SK-N-SH (cell line): ENCODE results near the gene NPAT. TPM values are rescaled to one million over a fixed set of nuclear protein-coding genes. Genes with fewer than 3 reads are reported as not detected.

ENCODE experiments used
- CTCF ChIA-PET: fragments of 300-600, 350-600 bp; formaldehyde crosslinking; extraction: SDS; loops from one replicate; lab custom pipeline; 2021; lab: Yijun Ruan, JAX
- POLR2A ChIA-PET: fragments of 350-600 bp; sonication (Branson Sonifier 250); formaldehyde crosslinking; extraction: SDS; loops from one replicate; lab custom pipeline; 2020; ENCODE audit warnings: antibody characterized with exemption, inconsistent platforms; lab: Yijun Ruan, JAX
- DNase-seq: peaks from one replicate; pipeline ENCODE4 v3.0.0; 2012
- H2AFZ ChIP-seq: fragments of 200-600 bp; sonication (generic); 2 replicates; pipeline ENCODE4 v1.8.1; 2016; ENCODE audit warnings: antibody characterized with exemption, mild to moderate bottlenecking, low read depth
- H3F3A ChIP-seq: fragments of 200-600 bp; sonication (generic); replicated peaks from 2 replicates; pipeline ENCODE3; 2016; ENCODE audit warnings: antibody characterized with exemption, mild to moderate bottlenecking; ENCODE audit not compliant: insufficient read depth
- H3K27ac ChIP-seq, 2 experiments: fragments of 200-500 bp in 1 of 2; fragments of 200-600 bp in 1 of 2; sonication (Bioruptor generic) in 1 of 2; sonication (generic), shearing (Covaris generic) in 1 of 2; 2 replicates each; pipeline versions ENCODE4 v1.5.1 to v1.6.1; 2014 to 2016; ENCODE audit warnings: low read depth in 2 of 2, inconsistent platforms in 1 of 2, low read length in 1 of 2, mild to moderate bottlenecking in 1 of 2, mixed read lengths in 1 of 2
- H3K27me3 ChIP-seq: fragments of 200-600 bp; sonication (generic), shearing (Covaris generic); 2 replicates; pipeline ENCODE4 v1.6.1; 2016; ENCODE audit warnings: mixed run types; ENCODE audit not compliant: insufficient read depth
- H3K36me3 ChIP-seq, 2 experiments: fragments of 200-500 bp in 1 of 2; fragments of 200-600 bp in 1 of 2; sonication (Bioruptor generic) in 1 of 2; sonication (generic) in 1 of 2; replicated peaks in 1 of 2; 2 replicates each; pipeline versions ENCODE3 to v1.5.1; 2014 to 2016; ENCODE audit warnings: low read length in 1 of 2, mild to moderate bottlenecking in 1 of 2; ENCODE audit not compliant: insufficient read depth in 2 of 2, control insufficient read depth in 1 of 2
- H3K4me1 ChIP-seq, 2 experiments: fragments of 200-500 bp in 1 of 2; fragments of 200-600 bp in 1 of 2; sonication (Bioruptor generic) in 1 of 2; sonication (generic), shearing (Covaris generic) in 1 of 2; 2 replicates each; pipeline versions ENCODE4 v1.5.1 to v1.6.1; 2014 to 2016; ENCODE audit warnings: low read depth in 1 of 2, low read length in 1 of 2, mixed run types in 1 of 2; ENCODE audit not compliant: insufficient read depth in 2 of 2, control insufficient read depth in 1 of 2
- H3K4me2 ChIP-seq: fragments of 200-600 bp; sonication (generic), shearing (Covaris generic); 2 replicates; pipeline ENCODE4 v1.6.1; 2017; ENCODE audit warnings: mixed run types
- H3K4me3 ChIP-seq, 2 experiments: fragments of 200-500 bp in 1 of 2; fragments of 200-600 bp in 1 of 2; sonication (Bioruptor generic) in 1 of 2; sonication (generic), shearing (Covaris generic) in 1 of 2; 2 replicates each; pipeline versions ENCODE4 v1.5.1 to v1.8.1; 2014 to 2016; ENCODE audit warnings: low read depth in 2 of 2, inconsistent platforms in 1 of 2, low read length in 1 of 2, mild to moderate bottlenecking in 1 of 2, mixed read lengths in 1 of 2, moderate library complexity in 1 of 2
- H3K79me2 ChIP-seq: fragments of 200-600 bp; sonication (generic); 2 replicates; pipeline ENCODE4 v1.8.1; 2017; ENCODE audit warnings: mild to moderate bottlenecking; ENCODE audit not compliant: insufficient read depth
- H3K9ac ChIP-seq: fragments of 200-600 bp; sonication (generic); 2 replicates; pipeline ENCODE4 v1.6.1; 2017; ENCODE audit warnings: mixed run types
- H3K9me2 ChIP-seq: fragments of 200-600 bp; sonication (generic); 2 replicates; pipeline ENCODE4 v1.6.1; 2017; ENCODE audit warnings: mixed run types
- H3K9me3 ChIP-seq: fragments of 200-600 bp; sonication (generic); 2 replicates; pipeline ENCODE4 v1.6.1; 2017; ENCODE audit warnings: mixed run types, mild to moderate bottlenecking, moderate library complexity
- H4K20me1 ChIP-seq: fragments of 200-600 bp; sonication (generic); 2 replicates; pipeline ENCODE4 v1.6.1; 2017; ENCODE audit warnings: mild to moderate bottlenecking, mixed run types; ENCODE audit not compliant: insufficient read depth
- EZH2phosphoT487 ChIP-seq: fragments of 200-600 bp; sonication (generic); IDR thresholded peaks from 2 replicates; pipeline ENCODE4 v1.6.1; 2017; ENCODE audit warnings: low read depth, mixed run types, mild to moderate bottlenecking, antibody characterized with exemption, moderate library complexity, borderline replicate concordance
- FOSL2 ChIP-seq: IDR thresholded peaks from 2 replicates; pipeline ENCODE4 v1.4.0; 2012; ENCODE audit warnings: low read depth, mild to moderate bottlenecking, moderate library complexity, borderline replicate concordance
- JUND ChIP-seq: IDR thresholded peaks from 2 replicates; pipeline ENCODE4 v1.4.0; 2012
- MEF2A ChIP-seq: IDR thresholded peaks from 2 replicates; pipeline ENCODE4 v1.4.0; 2012; ENCODE audit warnings: low read depth, borderline replicate concordance
- MXI1 ChIP-seq: IDR thresholded peaks from 2 replicates; pipeline ENCODE4 v1.6.1; 2012; ENCODE audit warnings: mild to moderate bottlenecking, low read depth, low read length, improper control_type of control experiment
- NFIC ChIP-seq: IDR thresholded peaks from 2 replicates; pipeline ENCODE4 v1.4.0; 2012; ENCODE audit warnings: borderline replicate concordance
- RAD21 ChIP-seq: IDR thresholded peaks from 2 replicates; pipeline ENCODE4 v1.6.1; 2012; ENCODE audit warnings: mild to moderate bottlenecking, low read length
- RFX5 ChIP-seq: IDR thresholded peaks from 2 replicates; pipeline ENCODE4 v1.6.1; 2012; ENCODE audit warnings: mild to moderate bottlenecking, improper control_type of control experiment, low read length
- RXRA ChIP-seq: IDR thresholded peaks from 2 replicates; pipeline ENCODE4 v1.4.0; 2012; ENCODE audit warnings: low read depth, mild to moderate bottlenecking, borderline replicate concordance
- SMC3 ChIP-seq: IDR thresholded peaks from 2 replicates; pipeline ENCODE4 v1.6.1; 2012; ENCODE audit warnings: low read depth, low read length, improper control_type of control experiment
- TCF12 ChIP-seq: IDR thresholded peaks from 2 replicates; pipeline ENCODE4 v1.4.0; 2012
- TEAD4 ChIP-seq: IDR thresholded peaks from 2 replicates; pipeline ENCODE4 v1.4.0; 2012; ENCODE audit warnings: mild to moderate bottlenecking, borderline replicate concordance; ENCODE audit not compliant: insufficient read depth
- WGBS: methylation state at CpG from one replicate; pipeline ENCODE4 v1.1.6; 2017; ENCODE audit warnings: low lambda C conversion rate; 5-methylcytosine and 5-hydroxymethylcytosine counted together
- polyA plus RNA-seq, 3 experiments: library from polyadenylated mRNA; depleted of rRNA; stranded (reverse); fragments of >200 nt; gene quantifications; 2 replicates each; pipeline ENCODE4 v1.2.3, GENCODE V29; 2012
- TF ChIP-seq, protein P1 (sequence below): fragments of 200-600 bp; sonication (generic); IDR thresholded peaks from 2 replicates; pipeline ENCODE4 v1.6.1; 2017; ENCODE audit warnings: antibody characterized with exemption, mild to moderate bottlenecking, moderate library complexity
- TF ChIP-seq, protein P2 (sequence below): fragments of 150-350 bp; IDR thresholded peaks from 2 replicates; pipeline ENCODE4 v1.6.1; 2017; ENCODE audit warnings: antibody characterized with exemption, low read length, low read depth, borderline replicate concordance
- TF ChIP-seq, protein P3 (sequence below): IDR thresholded peaks from 2 replicates; pipeline ENCODE4; 2012
- TF ChIP-seq, protein P4 (sequence below): fragments of 150-350 bp; IDR thresholded peaks from 2 replicates; pipeline ENCODE4 v1.6.1; 2016; ENCODE audit warnings: mild to moderate bottlenecking, low read depth, low read length
- TF ChIP-seq, protein P5 (sequence below): IDR thresholded peaks from 2 replicates; pipeline ENCODE4 v1.4.0; 2012; ENCODE audit warnings: low read depth, borderline replicate concordance

The NPAT gene
- polyA plus RNA-seq, 1 of the 3 experiments (the other 2 are of a cell fraction), result 2.1 TPM

DNA sequence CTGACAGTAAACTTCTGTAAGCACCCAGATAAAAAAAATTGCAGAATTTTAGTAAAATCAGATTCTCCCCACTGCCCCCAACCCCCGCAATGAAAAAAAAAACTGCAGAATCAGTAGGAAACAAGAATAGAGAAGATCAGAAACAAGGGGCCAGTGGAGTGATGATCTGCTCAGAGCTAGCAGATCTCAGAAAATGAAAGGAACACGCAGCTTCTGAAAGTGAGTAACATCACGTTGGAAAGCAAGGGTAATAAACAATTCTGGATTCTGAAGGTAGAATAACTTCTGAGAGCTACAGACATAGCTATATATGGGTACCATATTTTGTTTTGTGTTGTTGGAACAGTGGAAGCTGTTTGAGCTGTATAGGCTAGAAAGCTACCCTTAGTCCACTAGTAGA is 77.8 kb downstream of the NPAT start:
- ChIA-PET POLR2A (no interaction called here), CTCF (interaction anchor here (1.6 kb wide), 1 partner anchor 10 kb away, joined by 5 read pairs; no protein-coding TSS in a partner anchor)
- no peaks in the 10 kb centered on the region for H3K79me2 ChIP-seq
- H3K4me3 ChIP-seq, result no peak overlapping the region
- H3K27me3 ChIP-seq, result no peaks in the 10 kb centered on the region
- no peak overlapping the region for H3K9ac ChIP-seq
- peaks cover 69 to 88% of the 10 kb centered on the region in 2 experiments for H3K36me3 ChIP-seq
- no peak for DNase-seq
- no peak overlapping the region for H2AFZ ChIP-seq
- no peak for TF ChIP-seq TCF12
- TF ChIP-seq, protein P1, sequence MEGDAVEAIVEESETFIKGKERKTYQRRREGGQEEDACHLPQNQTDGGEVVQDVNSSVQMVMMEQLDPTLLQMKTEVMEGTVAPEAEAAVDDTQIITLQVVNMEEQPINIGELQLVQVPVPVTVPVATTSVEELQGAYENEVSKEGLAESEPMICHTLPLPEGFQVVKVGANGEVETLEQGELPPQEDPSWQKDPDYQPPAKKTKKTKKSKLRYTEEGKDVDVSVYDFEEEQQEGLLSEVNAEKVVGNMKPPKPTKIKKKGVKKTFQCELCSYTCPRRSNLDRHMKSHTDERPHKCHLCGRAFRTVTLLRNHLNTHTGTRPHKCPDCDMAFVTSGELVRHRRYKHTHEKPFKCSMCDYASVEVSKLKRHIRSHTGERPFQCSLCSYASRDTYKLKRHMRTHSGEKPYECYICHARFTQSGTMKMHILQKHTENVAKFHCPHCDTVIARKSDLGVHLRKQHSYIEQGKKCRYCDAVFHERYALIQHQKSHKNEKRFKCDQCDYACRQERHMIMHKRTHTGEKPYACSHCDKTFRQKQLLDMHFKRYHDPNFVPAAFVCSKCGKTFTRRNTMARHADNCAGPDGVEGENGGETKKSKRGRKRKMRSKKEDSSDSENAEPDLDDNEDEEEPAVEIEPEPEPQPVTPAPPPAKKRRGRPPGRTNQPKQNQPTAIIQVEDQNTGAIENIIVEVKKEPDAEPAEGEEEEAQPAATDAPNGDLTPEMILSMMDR, result no peak
- peaks cover 4% of the 10 kb centered on the region for H3F3A ChIP-seq
- no peaks in the 10 kb centered on the region for H4K20me1 ChIP-seq
- no peaks in the 10 kb centered on the region for H3K9me3 ChIP-seq
- H3K9me2 ChIP-seq, result no peaks in the 10 kb centered on the region
- H3K4me2 ChIP-seq, result no peak overlapping the region
- WGBS, result 95% methylated on average over 3 of the region's 3 CpGs
- H3K27ac ChIP-seq, result no peak overlapping the region
- H3K4me1 ChIP-seq, result peaks cover 0 to 2% of the 10 kb centered on the region in 2 experiments; a peak in 1 of 4 replicates

DNA sequence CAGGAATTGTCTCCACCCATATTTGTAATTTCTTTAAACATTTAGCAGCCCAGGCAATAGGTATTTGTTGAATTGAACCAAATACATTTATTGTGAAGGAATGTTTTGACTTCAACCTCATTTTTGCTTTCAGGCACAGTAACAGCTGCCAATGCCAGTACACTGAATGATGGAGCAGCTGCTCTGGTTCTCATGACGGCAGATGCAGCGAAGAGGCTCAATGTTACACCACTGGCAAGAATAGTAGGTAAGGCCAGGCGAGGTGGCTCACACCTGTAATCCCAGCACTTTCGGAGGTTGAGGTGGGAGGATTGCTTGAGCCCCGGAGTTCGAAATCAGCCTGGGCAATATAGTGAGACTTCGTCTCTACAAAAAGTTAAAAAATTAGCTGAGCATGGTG is 80.1 kb downstream of the NPAT start:
- Histone ChIP-seq H3K9me3 (no peaks in the 10 kb centered on the region), H2AFZ (no peak overlapping the region), H3K9me2 (no peaks in the 10 kb centered on the region), H3K27me3 (no peaks in the 10 kb centered on the region), H3K4me1 (no peaks in the 10 kb centered on the region), H3F3A (peaks cover 4% of the 10 kb centered on the region), H3K4me2 (no peak overlapping the region), H3K4me3 (no peak overlapping the region), H3K9ac (no peak overlapping the region), H3K36me3 (peaks cover 56 to 73% of the 10 kb centered on the region in 2 experiments), H3K27ac (no peak overlapping the region), H3K79me2 (no peaks in the 10 kb centered on the region), H4K20me1 (no peaks in the 10 kb centered on the region)
- WGBS, result 92% methylated on average over 7 of the region's 7 CpGs
- TF ChIP-seq MXI1, result no peak
- TF ChIP-seq TEAD4, result no peak
- no peak for TF ChIP-seq NFIC
- TF ChIP-seq RFX5, result no peak
- TF ChIP-seq, protein P2, sequence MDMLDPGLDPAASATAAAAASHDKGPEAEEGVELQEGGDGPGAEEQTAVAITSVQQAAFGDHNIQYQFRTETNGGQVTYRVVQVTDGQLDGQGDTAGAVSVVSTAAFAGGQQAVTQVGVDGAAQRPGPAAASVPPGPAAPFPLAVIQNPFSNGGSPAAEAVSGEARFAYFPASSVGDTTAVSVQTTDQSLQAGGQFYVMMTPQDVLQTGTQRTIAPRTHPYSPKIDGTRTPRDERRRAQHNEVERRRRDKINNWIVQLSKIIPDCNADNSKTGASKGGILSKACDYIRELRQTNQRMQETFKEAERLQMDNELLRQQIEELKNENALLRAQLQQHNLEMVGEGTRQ, result no peak
- no peak for TF ChIP-seq RXRA
- TF ChIP-seq MEF2A, result no peak
- no peak for TF ChIP-seq FOSL2
- TF ChIP-seq SMC3, result no peak
- no peak for TF ChIP-seq RAD21
- no peak for TF ChIP-seq JUND
- TF ChIP-seq, protein P3, sequence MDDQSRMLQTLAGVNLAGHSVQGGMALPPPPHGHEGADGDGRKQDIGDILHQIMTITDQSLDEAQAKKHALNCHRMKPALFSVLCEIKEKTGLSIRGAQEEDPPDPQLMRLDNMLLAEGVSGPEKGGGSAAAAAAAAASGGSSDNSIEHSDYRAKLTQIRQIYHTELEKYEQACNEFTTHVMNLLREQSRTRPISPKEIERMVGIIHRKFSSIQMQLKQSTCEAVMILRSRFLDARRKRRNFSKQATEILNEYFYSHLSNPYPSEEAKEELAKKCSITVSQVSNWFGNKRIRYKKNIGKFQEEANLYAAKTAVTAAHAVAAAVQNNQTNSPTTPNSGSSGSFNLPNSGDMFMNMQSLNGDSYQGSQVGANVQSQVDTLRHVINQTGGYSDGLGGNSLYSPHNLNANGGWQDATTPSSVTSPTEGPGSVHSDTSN, result no peak
- TF ChIP-seq EZH2phosphoT487, result no peak
- TF ChIP-seq, protein P4, sequence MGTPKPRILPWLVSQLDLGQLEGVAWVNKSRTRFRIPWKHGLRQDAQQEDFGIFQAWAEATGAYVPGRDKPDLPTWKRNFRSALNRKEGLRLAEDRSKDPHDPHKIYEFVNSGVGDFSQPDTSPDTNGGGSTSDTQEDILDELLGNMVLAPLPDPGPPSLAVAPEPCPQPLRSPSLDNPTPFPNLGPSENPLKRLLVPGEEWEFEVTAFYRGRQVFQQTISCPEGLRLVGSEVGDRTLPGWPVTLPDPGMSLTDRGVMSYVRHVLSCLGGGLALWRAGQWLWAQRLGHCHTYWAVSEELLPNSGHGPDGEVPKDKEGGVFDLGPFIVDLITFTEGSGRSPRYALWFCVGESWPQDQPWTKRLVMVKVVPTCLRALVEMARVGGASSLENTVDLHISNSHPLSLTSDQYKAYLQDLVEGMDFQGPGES, result no peak
- TF ChIP-seq TCF12, result no peak
- TF ChIP-seq, protein P5, sequence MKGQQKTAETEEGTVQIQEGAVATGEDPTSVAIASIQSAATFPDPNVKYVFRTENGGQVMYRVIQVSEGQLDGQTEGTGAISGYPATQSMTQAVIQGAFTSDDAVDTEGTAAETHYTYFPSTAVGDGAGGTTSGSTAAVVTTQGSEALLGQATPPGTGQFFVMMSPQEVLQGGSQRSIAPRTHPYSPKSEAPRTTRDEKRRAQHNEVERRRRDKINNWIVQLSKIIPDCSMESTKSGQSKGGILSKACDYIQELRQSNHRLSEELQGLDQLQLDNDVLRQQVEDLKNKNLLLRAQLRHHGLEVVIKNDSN, result no peak
- TF ChIP-seq, protein P1, result no peak
- DNase-seq, result no peak
- CTCF ChIA-PET, result no interaction called here
- POLR2A ChIA-PET, result no interaction called here
